ENCODE results near the gene TMCC1.
"Not testable (repeated sequence)": the region's sequence is repeated elsewhere in the genome, so short reads cannot be mapped to it uniquely, and the experiment has no call there.

The TMCC1 gene

DNA sequence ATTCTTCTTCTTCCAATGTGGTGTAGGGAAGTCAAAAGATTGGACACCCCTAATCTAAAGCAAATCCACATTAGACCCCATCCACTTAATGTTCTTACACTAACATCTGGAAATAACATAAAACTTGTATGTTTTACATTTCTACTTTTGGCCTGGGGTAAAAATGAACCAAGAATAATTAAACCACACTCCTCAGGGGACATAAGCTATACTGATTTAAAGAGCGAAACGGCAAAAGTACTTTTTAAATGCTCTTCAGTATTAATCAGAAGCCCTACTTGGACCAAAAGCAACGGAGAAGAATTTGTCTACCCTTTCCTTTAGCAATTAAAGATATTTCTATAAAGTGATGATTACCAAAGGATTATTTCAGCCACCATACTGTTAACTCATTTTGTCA lies 123.9 kb downstream of the TMCC1 start:
- DNase-seq, result no peak

GRCh38 chr3:129768728-129769127 lies 124.8 kb downstream of the TMCC1 start:
- no peak for DNase-seq

DNA sequence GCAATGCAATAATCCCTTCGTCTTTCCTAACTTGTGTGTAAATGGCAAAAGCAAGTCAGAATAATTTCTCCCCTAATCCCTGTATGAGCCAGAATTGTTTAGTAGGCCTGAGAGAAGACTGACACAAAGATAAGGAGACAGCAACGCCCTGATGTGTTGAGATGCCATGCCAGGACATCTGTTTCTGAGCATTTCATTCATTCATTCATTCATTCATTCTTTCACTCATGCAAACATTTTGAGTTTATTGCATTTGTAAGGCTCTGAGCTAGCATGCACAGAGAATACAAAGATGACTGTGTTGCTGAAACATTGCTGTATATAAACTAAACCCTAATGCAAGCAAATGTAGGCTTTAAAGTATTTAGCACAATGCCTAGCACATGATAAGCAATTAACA lies 127.4 kb downstream of the TMCC1 start:
- no peak for DNase-seq

DNA sequence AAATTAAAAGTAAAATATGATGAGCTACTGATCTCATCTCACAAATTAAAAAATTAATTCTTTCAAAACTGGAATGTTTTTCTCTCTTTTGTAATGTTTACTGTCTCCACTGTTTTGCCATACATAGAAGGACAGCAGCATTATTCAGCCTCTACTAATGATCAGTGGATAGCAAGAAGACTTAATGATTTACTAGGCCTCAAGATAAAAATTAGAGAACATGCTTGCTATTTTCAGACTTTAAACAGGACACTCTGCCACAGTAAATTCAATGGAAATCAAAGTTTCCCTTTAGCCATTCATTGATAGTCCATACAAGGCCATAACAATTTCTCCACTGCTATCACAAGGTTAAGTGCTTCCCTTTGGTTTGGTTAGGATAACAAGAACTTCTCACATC lies 129.4 kb downstream of the TMCC1 start:
- DNase-seq, result no peak

- DNase-seq, result no peak
Observed at GRCh38 chr3:129758785-129759320, 134.7 kb downstream of the TMCC1 start.

DNA sequence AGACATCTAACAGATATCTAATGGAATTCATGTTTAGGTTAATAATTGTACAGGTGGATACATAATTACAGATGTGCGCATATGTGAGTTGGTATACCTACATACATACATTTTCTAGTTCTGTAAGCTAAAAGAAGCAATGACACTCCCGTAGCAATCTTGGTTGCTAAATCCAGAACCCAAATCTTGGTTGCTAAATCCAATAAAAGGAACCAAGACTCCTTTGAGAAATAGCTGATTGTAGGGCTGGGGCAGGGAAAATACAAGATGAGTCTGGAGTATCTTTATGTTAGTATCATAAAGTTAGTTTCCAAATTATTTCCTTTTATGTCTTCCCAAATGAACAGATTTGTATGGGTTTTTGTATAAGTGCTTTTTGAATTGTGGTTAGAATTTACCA lies 135.2 kb downstream of the TMCC1 start:
- no peak for DNase-seq

GRCh38 chr3:129756871-129757270 lies 136.6 kb downstream of the TMCC1 start:
- no peak for DNase-seq

GRCh38 chr3:129751105-129751504 lies 142.4 kb downstream of the TMCC1 start:
- not testable (repeated sequence) for DNase-seq

GRCh38 chr3:129749692-129750091 lies 143.8 kb downstream of the TMCC1 start:
- DNase-seq, result no peak

DNA sequence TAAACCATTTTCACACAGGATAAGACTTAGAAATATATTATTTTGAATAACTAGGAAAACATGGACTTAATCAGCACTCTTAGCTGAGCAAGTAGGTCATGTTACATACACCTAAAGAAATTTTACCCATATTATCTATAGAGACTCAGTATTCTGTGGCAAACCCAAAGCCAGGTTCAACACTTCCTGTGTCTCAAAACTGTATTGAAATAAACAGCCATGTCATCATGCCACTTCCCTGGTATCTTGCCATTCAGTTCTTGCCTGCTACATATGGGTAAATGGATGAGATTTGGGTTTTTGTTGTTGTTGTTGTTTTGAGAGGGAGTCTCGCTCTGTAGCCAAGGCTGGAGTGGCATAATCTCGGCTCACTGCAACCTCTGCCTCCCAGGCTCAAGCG lies 145.5 kb downstream of the TMCC1 start:
- no peak for DNase-seq

GRCh38 chr3:129747136-129747535 lies 146.4 kb downstream of the TMCC1 start:
- DNase-seq, result no peak

DNA sequence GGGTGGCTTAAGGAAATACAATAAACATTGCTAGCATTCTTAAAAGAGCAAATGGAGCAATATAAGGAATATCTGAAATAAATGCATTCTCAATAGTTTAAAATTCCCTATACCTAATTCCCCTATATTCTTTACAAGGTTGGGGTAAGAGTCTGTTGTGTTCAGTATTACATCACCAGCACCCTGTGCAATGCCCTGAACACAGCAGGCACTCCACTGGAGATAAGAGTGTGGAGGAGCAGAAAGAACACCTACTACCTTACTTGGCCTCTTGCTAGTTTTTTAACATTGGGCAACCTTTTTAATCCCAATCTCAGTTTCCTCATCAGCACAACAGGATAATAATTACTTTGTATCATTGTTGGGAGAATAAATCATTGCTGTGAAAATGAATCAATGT lies 146.9 kb downstream of the TMCC1 start:
- DNase-seq, result no peak

DNA sequence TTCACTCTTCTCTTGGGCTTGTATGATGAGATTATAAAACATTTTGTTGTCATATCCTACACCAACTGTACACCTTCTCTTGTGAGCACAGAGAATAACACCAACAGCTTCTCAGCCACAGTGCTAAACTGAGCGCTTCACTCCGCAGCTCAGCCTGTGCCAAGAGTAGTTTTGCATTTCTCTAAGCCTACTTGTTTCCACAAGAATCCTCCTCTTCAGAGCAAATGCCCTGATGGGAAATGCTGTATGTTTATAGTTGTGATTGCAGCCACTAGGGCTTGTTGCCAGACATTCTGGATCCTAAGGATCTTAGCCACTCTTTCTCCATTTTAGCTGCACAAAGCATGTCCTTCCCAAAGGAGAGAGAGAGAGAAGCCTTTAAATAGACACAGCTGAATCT lies 148.3 kb downstream of the TMCC1 start:
- DNase-seq, result no peak

GRCh38 chr3:129741794-129742193 lies 151.7 kb downstream of the TMCC1 start:
- DNase-seq, result no peak

DNA sequence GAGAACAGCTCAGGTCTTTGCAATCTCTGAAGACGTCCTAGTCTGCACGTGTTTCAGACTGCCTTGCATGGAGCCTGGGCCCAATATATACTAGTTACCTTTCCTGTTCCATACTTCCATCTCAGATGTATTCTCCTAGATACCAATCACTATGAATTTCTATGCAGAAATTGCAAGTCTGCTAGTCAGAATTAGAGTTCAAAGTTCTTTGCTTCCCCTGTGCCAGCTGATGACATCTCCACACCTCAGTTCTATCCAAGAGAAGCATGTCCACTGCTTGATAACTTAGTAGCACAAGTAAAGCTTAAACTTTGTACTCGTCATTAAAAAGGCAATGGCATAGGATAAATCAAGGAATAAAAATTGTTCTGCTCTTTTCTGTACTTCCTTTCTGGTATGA lies 153.4 kb downstream of the TMCC1 start:
- no peak for DNase-seq

- no peak for DNase-seq
Observed at GRCh38 chr3:129739634-129740033, 153.9 kb downstream of the TMCC1 start.

DNA sequence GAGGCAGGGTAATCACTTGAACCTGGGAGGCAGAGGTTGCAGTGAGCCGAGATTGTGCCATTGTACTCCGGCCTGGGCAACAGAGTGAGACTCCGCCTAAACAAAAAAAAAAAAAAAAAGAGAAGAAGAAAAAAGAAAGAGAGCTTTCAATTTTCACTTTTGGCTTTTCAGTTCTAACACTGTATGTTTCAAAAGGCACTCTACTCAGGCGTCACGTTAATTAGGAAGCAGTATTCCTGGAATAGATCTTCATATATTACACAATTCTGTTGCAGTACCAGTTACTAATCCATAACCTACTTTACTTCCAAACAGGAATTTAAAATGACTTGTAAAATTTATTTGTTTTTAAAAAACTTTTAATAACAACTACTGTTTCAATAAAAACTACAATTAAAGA lies 155.3 kb downstream of the TMCC1 start:
- no peak for DNase-seq

DNA sequence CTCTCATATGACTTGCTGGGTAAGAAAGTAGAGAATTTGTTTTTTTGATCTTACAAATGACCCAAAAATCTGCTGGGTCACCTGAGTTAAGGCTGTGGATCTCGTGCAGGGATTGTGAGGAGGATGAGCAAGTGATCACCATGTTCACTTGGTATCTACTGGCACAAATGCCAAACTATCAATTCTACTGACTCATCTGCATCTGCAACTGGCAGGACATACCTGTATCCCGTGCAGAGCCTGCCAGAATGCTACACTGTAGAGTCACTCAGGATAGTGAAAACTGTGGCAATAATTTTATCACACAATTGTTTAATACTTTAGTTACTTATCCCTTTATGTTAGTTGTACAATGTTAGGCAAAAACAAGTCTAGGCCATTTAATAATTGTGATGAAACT lies 157.4 kb downstream of the TMCC1 start:
- no peak for DNase-seq

DNA sequence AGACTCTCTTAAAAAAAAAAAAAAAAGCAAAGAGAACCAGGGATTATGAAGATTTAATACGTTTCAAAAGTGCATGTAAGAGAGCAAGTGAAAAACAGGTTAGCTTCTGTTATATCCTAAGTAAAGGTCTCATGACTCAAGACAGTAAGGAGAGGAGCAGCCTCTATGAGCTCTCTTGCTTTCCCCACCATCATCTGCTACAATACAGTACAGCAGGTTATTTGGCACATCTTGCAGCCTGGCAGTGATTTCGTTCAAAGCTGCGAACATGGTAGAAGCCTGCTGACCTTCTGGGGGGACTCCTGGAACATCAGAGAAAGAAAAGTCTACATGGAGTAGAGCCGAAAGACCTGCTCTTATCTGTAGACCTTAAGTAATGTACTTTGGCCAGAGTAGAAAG lies 157.9 kb downstream of the TMCC1 start:
- no peak for DNase-seq

GRCh38 chr3:129734449-129734848 lies 159.1 kb downstream of the TMCC1 start:
- DNase-seq, result no peak

DNA sequence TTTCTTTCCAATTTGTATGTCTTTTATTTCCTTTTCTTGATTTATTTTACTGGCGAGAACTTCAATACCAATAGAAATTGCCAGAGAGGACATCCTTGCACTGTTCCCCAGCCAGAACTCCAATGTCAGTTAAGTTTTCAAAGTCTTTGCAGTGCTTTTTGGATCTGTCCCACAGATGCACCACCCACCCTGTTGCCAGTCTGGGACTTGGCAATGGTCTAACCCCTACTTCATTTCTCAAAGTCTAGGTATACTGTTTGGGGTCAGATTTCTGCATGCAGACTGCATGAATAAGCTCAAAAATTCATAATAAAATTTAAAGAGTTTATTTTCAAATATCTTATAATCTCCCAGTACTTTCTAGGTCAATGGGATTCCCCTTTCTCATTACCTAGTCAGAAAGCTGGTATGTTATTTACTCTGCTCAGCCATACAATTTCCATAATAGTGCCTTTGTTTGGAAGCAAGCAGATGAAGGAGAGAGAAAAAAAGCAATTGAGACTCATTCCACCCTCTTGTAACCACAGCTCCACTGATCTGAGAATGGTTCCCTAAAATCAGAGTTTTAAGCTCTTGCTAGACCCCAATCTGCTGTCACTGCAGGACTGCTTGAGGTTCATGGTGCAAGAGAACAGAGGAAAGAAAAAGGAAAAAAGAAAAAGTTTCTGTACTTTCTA lies 161.2 kb downstream of the TMCC1 start:
- DNase-seq, result no peak

GRCh38 chr3:129727707-129728106 lies 165.8 kb downstream of the TMCC1 start:
- DNase-seq, result no peak

DNA sequence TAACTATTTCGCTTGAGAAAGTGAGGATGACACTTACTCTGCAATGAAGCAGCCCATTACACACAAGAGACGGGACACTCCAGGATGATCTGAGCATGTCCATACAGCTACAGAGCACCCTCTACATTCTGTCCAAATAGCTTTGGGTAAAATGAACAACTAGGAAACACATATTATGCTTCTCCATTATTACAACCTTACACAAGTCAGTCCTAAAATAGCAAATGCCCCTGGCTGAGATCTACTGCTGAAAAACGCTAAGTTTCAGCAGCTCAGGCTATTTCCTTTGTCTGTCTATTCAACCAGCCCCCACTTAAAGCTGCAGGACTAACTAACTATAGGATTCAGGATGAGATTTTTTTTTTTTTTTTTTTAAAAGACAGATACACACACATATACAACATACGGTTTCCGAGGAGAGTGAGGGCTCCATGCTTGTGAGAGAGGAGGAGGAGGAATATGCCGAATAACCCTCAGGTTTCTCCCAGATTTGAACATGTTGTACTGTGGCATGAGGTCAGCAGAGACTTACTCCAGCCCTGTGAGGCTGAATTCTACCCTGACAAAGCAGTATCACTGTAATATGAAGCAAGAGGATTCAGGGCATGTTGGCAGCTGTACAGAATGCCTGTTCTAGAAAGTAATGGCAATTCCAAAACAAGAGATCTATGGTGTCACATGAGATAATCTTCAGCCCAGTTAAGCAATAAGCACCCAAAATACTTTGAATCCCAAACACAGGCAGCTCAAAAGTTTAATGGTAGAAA lies 169.8 kb downstream of the TMCC1 start:
- DNase-seq, result no peak

DNA sequence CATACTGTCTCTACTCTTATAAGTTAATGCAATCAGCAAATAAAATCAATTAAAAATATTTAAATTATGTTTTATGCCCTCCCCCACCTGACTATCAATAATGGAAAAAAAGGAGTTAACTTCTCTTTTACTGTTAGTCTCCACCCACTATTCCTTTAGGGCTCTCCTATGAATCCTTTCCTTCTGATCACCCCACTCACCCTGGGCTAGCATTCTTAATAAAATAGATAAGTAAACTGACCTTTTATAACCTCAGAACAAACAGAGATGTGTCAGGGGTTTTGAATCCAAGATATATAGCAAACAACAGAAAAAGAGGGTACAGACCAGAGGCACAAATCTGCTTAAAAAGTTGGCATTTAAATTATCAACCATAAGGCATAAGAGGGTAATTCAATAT lies 171.0 kb downstream of the TMCC1 start:
- no peak for DNase-seq

- DNase-seq, result no peak
Observed at GRCh38 chr3:129718201-129718600, 175.3 kb downstream of the TMCC1 start.
